ENCODE data around the gene MS4A12.
"Not testable (repeated sequence)": the region's sequence is repeated elsewhere in the genome, so short reads cannot be mapped to it uniquely, and the experiment has no call there.

MS4A12 gene

GRCh38 chr11:60500276-60500910, 7.8 kb downstream of the MS4A12 start:
- Histone ChIP-seq H2AFZ (ENCODE audit: low read depth, low read length) (no peak overlapping the region), H3K36me3 (replicated peaks; ENCODE audit: low read depth, low read length) (no peaks in the 10 kb centered on the region), H4K20me1 (ENCODE audit: insufficient read depth, low read length) (no peaks in the 10 kb centered on the region), H3K4me3 (ENCODE audit: low read length) (no peak overlapping the region), H3K27ac (ENCODE audit: low read length) (no peak overlapping the region), H3K4me2 (ENCODE audit: low read length) (no peak overlapping the region), H3K4me1 (ENCODE audit: low read length) (peaks cover 51% of the 10 kb centered on the region), H3K9me3 (ENCODE audit: insufficient read depth, low read length) (no peaks in the 10 kb centered on the region), H3K9ac (ENCODE audit: low read length) (no peak overlapping the region), H3K27me3 (ENCODE audit: low read depth, low read length) (no peaks in the 10 kb centered on the region), H3K79me2 (ENCODE audit: low read length) (no peaks in the 10 kb centered on the region)
- TF ChIP-seq EZH2phosphoT487 (IDR thresholded peaks at IDR 0.05; ENCODE audit: low read depth) (no peak), CTCF (IDR thresholded peaks at IDR 0.05; ENCODE audit: low read depth, low read length) (no peak)

GRCh38 chr11:60502221-60502775, 9.7 kb downstream of the MS4A12 start:
- peak overlapping the region; percentile 67 for H3K4me2 ChIP-seq (ENCODE audit: low read length)
- H3K36me3 ChIP-seq (replicated peaks; ENCODE audit: low read depth, low read length), result no peaks in the 10 kb centered on the region
- H3K4me3 ChIP-seq (ENCODE audit: low read length), result peak overlapping the region; percentile 52
- TF ChIP-seq EZH2phosphoT487 (IDR thresholded peaks at IDR 0.05; ENCODE audit: low read depth), result no peak
- TF ChIP-seq CTCF (IDR thresholded peaks at IDR 0.05; ENCODE audit: low read depth, low read length), result no peak
- H3K27ac ChIP-seq (ENCODE audit: low read length), result peak overlapping the region; percentile 54
- H3K9ac ChIP-seq (ENCODE audit: low read length), result peak overlapping the region; percentile 11; the same call in 1 of the 2 replicates
- H4K20me1 ChIP-seq (ENCODE audit: insufficient read depth, low read length), result no peaks in the 10 kb centered on the region
- no peaks in the 10 kb centered on the region for H3K79me2 ChIP-seq (ENCODE audit: low read length)
- H3K4me1 ChIP-seq (ENCODE audit: low read length), result peaks cover 50% of the 10 kb centered on the region
- H3K9me3 ChIP-seq (ENCODE audit: insufficient read depth, low read length), result no peaks in the 10 kb centered on the region
- H3K27me3 ChIP-seq (ENCODE audit: low read depth, low read length), result no peaks in the 10 kb centered on the region
- H2AFZ ChIP-seq (ENCODE audit: low read depth, low read length), result no peak overlapping the region

- Histone ChIP-seq H3K27me3 (ENCODE audit: low read depth, low read length) (no peaks in the 10 kb centered on the region), H3K9ac (ENCODE audit: low read length) (no peak overlapping the region), H3K9me3 (ENCODE audit: insufficient read depth, low read length) (no peaks in the 10 kb centered on the region), H3K4me1 (ENCODE audit: low read length) (peaks cover 29% of the 10 kb centered on the region), H3K4me3 (ENCODE audit: low read length) (no peak overlapping the region), H3K27ac (ENCODE audit: low read length) (no peak overlapping the region), H3K4me2 (ENCODE audit: low read length) (no peak overlapping the region), H3K36me3 (replicated peaks; ENCODE audit: low read depth, low read length) (no peaks in the 10 kb centered on the region), H2AFZ (ENCODE audit: low read depth, low read length) (no peak overlapping the region), H3K79me2 (ENCODE audit: low read length) (no peaks in the 10 kb centered on the region), H4K20me1 (ENCODE audit: insufficient read depth, low read length) (no peaks in the 10 kb centered on the region)
- TF ChIP-seq EZH2phosphoT487 (IDR thresholded peaks at IDR 0.05; ENCODE audit: low read depth), result no peak
- TF ChIP-seq CTCF (IDR thresholded peaks at IDR 0.05; ENCODE audit: low read depth, low read length), result no peak
Observed at GRCh38 chr11:60504219-60504905, 11.8 kb downstream of the MS4A12 start.

- H3K4me2 ChIP-seq (ENCODE audit: low read length); H3K9ac ChIP-seq (ENCODE audit: low read length); H3K27ac ChIP-seq (ENCODE audit: low read length); H3K4me3 ChIP-seq (ENCODE audit: low read length); H4K20me1 ChIP-seq (ENCODE audit: insufficient read depth, low read length); H3K4me1 ChIP-seq (ENCODE audit: low read length); H3K27me3 ChIP-seq (ENCODE audit: low read depth, low read length); H3K79me2 ChIP-seq (ENCODE audit: low read length); H3K36me3 ChIP-seq (replicated peaks; ENCODE audit: low read depth, low read length); H3K9me3 ChIP-seq (ENCODE audit: insufficient read depth, low read length); H2AFZ ChIP-seq (ENCODE audit: low read depth, low read length): not testable (repeated sequence)
Observed at GRCh38 chr11:60509609-60510008, 17.0 kb downstream of the MS4A12 start.

GRCh38 chr11:60510209-60510608, 17.6 kb downstream of the MS4A12 start:
- H3K27ac ChIP-seq (ENCODE audit: low read length); H3K4me2 ChIP-seq (ENCODE audit: low read length); H3K9ac ChIP-seq (ENCODE audit: low read length); H4K20me1 ChIP-seq (ENCODE audit: insufficient read depth, low read length); H3K9me3 ChIP-seq (ENCODE audit: insufficient read depth, low read length); H3K27me3 ChIP-seq (ENCODE audit: low read depth, low read length); H3K79me2 ChIP-seq (ENCODE audit: low read length); H2AFZ ChIP-seq (ENCODE audit: low read depth, low read length); H3K36me3 ChIP-seq (replicated peaks; ENCODE audit: low read depth, low read length); H3K4me3 ChIP-seq (ENCODE audit: low read length); H3K4me1 ChIP-seq (ENCODE audit: low read length): not testable (repeated sequence)
